Measurements from ENCODE around the gene S100Z.
"Not testable (repeated sequence)": the region's sequence is repeated elsewhere in the genome, so short reads cannot be mapped to it uniquely, and the experiment has no call there.

The S100Z gene

GRCh38 chr5:76888733-76889300, 39.0 kb downstream of the S100Z start:
- DNase-seq = no peak

- DNase-seq = no peak
Observed at GRCh38 chr5:76893294-76893693, 43.5 kb downstream of the S100Z start.

- DNase-seq = no peak
Observed at GRCh38 chr5:76896196-76896595, 46.4 kb downstream of the S100Z start.

- no peak for DNase-seq
Observed at GRCh38 chr5:76901522-76901921, 51.7 kb downstream of the S100Z start.

GRCh38 chr5:76908166-76908565, 58.4 kb downstream of the S100Z start:
- DNase-seq = no peak

- DNase-seq = not testable (repeated sequence)
Observed at GRCh38 chr5:76910344-76910933, 60.6 kb downstream of the S100Z start.

GRCh38 chr5:76914671-76915070, 64.9 kb downstream of the S100Z start:
- not testable (repeated sequence) for DNase-seq

GRCh38 chr5:76918539-76918938, 68.7 kb downstream of the S100Z start:
- no peak for DNase-seq

GRCh38 chr5:76920491-76920890, 70.7 kb downstream of the S100Z start:
- DNase-seq = no peak

GRCh38 chr5:76926329-76927105, 76.7 kb downstream of the S100Z start:
- no peak for DNase-seq

- no peak for DNase-seq
Observed at GRCh38 chr5:76927961-76928360, 78.1 kb downstream of the S100Z start.

GRCh38 chr5:76930083-76930482, 80.3 kb downstream of the S100Z start:
- no peak for DNase-seq

GRCh38 chr5:76938177-76938576, 88.4 kb downstream of the S100Z start:
- DNase-seq = no peak

GRCh38 chr5:76941000-76941399, 91.2 kb downstream of the S100Z start:
- no peak for DNase-seq

- no peak for DNase-seq
Observed at GRCh38 chr5:76941442-76941841, 91.6 kb downstream of the S100Z start.

- DNase-seq = no peak
Observed at GRCh38 chr5:76942581-76942980, 92.8 kb downstream of the S100Z start.

GRCh38 chr5:76943006-76943405, 93.2 kb downstream of the S100Z start:
- no peak for DNase-seq

- no peak for DNase-seq
Observed at GRCh38 chr5:76944638-76945037, 94.8 kb downstream of the S100Z start.

GRCh38 chr5:76945238-76945637, 95.4 kb downstream of the S100Z start:
- DNase-seq = not testable (repeated sequence)

GRCh38 chr5:76946090-76946489, 96.3 kb downstream of the S100Z start:
- no peak for DNase-seq

- no peak for DNase-seq
Observed at GRCh38 chr5:76947082-76947503, 97.3 kb downstream of the S100Z start.

GRCh38 chr5:76952795-76953536, 103.2 kb downstream of the S100Z start, which contains the start of gene CRHBP:
Gene CRHBP (plus strand): TSS chr5:76953045. CDS start chr5:76953135, 90 bp downstream.
- no peak for DNase-seq

Data from NCI-H1694 treated with DMSO at 0.1 percent for 48 hours (cell line).